ENCODE data around the gene TRPM3. TPM values are rescaled to one million over a fixed set of nuclear protein-coding genes. Genes with fewer than 3 reads are reported as not detected.

TRPM3 gene
- total RNA-seq, 3 donors from 2014 or later (not counting 1 experiment from before 2014, with no cell fraction given), result not detected

DNA sequence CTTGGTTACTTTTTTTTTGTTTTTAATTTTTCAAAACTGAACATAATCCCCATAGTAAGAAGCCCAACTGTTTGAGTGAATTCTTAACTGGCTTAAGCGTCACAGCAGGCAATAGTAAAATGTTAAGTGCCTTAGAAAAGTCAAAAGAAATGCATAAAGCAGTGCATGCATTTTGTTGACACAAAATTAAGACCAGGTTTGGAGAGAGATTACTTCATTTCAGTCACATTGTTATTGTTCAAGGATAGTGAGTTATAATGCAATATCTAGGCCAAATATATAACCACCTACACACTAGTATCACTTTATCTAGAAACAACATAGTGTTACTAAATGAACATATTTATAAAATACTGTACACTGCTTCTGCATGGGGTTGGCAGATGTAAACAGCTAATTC lies 590.1 kb downstream of the TRPM3 start:
- TF ChIP-seq, protein P1, sequence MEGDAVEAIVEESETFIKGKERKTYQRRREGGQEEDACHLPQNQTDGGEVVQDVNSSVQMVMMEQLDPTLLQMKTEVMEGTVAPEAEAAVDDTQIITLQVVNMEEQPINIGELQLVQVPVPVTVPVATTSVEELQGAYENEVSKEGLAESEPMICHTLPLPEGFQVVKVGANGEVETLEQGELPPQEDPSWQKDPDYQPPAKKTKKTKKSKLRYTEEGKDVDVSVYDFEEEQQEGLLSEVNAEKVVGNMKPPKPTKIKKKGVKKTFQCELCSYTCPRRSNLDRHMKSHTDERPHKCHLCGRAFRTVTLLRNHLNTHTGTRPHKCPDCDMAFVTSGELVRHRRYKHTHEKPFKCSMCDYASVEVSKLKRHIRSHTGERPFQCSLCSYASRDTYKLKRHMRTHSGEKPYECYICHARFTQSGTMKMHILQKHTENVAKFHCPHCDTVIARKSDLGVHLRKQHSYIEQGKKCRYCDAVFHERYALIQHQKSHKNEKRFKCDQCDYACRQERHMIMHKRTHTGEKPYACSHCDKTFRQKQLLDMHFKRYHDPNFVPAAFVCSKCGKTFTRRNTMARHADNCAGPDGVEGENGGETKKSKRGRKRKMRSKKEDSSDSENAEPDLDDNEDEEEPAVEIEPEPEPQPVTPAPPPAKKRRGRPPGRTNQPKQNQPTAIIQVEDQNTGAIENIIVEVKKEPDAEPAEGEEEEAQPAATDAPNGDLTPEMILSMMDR (IDR thresholded peaks at IDR 0.05), result no peak
- Histone ChIP-seq H3K27me3 (ENCODE audit: control insufficient read depth, insufficient read depth, low read length) (no peaks in the 10 kb centered on the region), H3K9me3 (ENCODE audit: control insufficient read depth, insufficient read depth, low read length) (no peaks in the 10 kb centered on the region), H3K4me1 (ENCODE audit: control insufficient read depth, insufficient read depth, low read length) (no peaks in the 10 kb centered on the region), H3K36me3 (ENCODE audit: control insufficient read depth, insufficient read depth, low read length) (no peaks in the 10 kb centered on the region), H3K4me3 (ENCODE audit: low read length) (no peak overlapping the region), H3K27ac (ENCODE audit: low read length) (no peak overlapping the region)
- ATAC-seq, result no peak
- H3K36me3 Mint-ChIP-seq, result no peaks in the 10 kb centered on the region
- no peak for DNase-seq
- intact Hi-C loops (cut with micrococcal nuclease), result no loop called here
- no peaks in the 10 kb centered on the region for H3K9me3 Mint-ChIP-seq
- no peak overlapping the region for H3K4me3 Mint-ChIP-seq
- H3K27ac Mint-ChIP-seq, result no peak overlapping the region
- H3K4me1 Mint-ChIP-seq, result peaks cover 6% of the 10 kb centered on the region in 2 donors
- H3K27me3 Mint-ChIP-seq (ENCODE audit: low read depth in 2 of 2), result peaks cover 0 to 2% of the 10 kb centered on the region in 2 donors
- WGBS (ENCODE audit: insufficient coverage), result 92% methylated on average over 1 of the region's 1 CpG

DNA sequence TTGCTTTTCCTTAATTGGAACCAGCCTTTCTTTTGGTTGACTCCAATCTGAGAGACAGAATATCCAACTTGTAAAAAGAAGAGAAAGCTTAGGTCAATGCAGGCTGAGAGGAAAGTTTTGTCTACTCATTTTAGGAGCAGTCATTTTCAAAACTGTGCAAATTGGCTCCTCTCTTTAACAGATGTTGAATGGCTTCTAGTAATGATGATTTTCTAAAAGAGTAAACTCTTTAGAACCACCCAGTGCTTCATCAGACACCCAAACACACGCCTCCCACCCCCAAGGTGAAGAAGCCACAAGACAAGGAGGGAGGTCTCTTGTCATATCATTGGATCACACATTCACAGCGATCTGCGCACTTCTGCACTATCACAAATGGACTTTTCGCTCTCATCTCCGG lies 590.7 kb downstream of the TRPM3 start:
- H3K36me3 Mint-ChIP-seq, result no peaks in the 10 kb centered on the region
- H3K27me3 Mint-ChIP-seq (ENCODE audit: low read depth in 2 of 2), result peaks cover 0 to 2% of the 10 kb centered on the region in 2 donors
- ATAC-seq (no peak), DNase-seq (no peak)
- H3K9me3 Mint-ChIP-seq, result no peaks in the 10 kb centered on the region
- no peak overlapping the region for H3K27ac Mint-ChIP-seq
- TF ChIP-seq, protein P1 (IDR thresholded peaks at IDR 0.05), result no peak
- Histone ChIP-seq H3K9me3 (ENCODE audit: control insufficient read depth, insufficient read depth, low read length) (no peaks in the 10 kb centered on the region), H3K4me1 (ENCODE audit: control insufficient read depth, insufficient read depth, low read length) (no peaks in the 10 kb centered on the region), H3K36me3 (ENCODE audit: control insufficient read depth, insufficient read depth, low read length) (no peaks in the 10 kb centered on the region), H3K27ac (ENCODE audit: low read length) (no peak overlapping the region), H3K4me3 (ENCODE audit: low read length) (no peak overlapping the region), H3K27me3 (ENCODE audit: control insufficient read depth, insufficient read depth, low read length) (no peaks in the 10 kb centered on the region)
- intact Hi-C loops (cut with micrococcal nuclease), result no loop called here
- WGBS (ENCODE audit: insufficient coverage), result 89% methylated on average over 5 of the region's 5 CpGs
- H3K4me3 Mint-ChIP-seq, result no peak overlapping the region
- H3K4me1 Mint-ChIP-seq, result peaks cover 6% of the 10 kb centered on the region in 2 donors

DNA sequence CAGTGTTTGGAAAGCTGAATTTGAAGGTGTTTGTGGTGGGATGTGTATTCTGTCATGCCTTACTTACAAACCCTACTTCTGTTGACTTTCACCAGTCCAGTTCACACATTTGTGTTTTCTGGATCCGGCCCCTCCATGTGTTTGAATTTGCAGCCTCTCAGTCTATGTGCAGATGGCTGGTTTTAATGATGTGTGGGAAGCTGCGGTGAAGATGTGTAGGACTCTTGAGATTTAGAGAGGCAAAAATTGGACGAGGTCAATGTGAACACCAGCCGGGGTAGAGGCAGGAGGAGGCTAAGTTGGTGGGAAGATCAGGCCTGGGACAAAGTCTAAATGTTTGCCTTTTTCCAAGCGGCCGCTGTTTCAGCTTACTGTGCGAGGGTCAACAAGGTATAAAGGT lies 591.6 kb downstream of the TRPM3 start:
- no peaks in the 10 kb centered on the region for H3K9me3 Mint-ChIP-seq
- WGBS (ENCODE audit: insufficient coverage), result 96% methylated on average over 7 of the region's 7 CpGs
- DNase-seq, result no peak
- H3K36me3 Mint-ChIP-seq, result no peaks in the 10 kb centered on the region
- H3K4me1 Mint-ChIP-seq, result peaks cover 6% of the 10 kb centered on the region in 2 donors
- intact Hi-C loops (cut with micrococcal nuclease), result no loop called here
- Histone ChIP-seq H3K36me3 (ENCODE audit: control insufficient read depth, insufficient read depth, low read length) (no peaks in the 10 kb centered on the region), H3K9me3 (ENCODE audit: control insufficient read depth, insufficient read depth, low read length) (no peaks in the 10 kb centered on the region), H3K4me3 (ENCODE audit: low read length) (no peak overlapping the region), H3K27ac (ENCODE audit: low read length) (no peak overlapping the region), H3K27me3 (ENCODE audit: control insufficient read depth, insufficient read depth, low read length) (no peaks in the 10 kb centered on the region), H3K4me1 (ENCODE audit: control insufficient read depth, insufficient read depth, low read length) (no peaks in the 10 kb centered on the region)
- H3K27ac Mint-ChIP-seq, result no peak overlapping the region
- H3K4me3 Mint-ChIP-seq, result no peak overlapping the region
- no peak for ATAC-seq
- peaks cover 0 to 2% of the 10 kb centered on the region in 2 donors for H3K27me3 Mint-ChIP-seq (ENCODE audit: low read depth in 2 of 2)
- TF ChIP-seq, protein P1 (IDR thresholded peaks at IDR 0.05), result no peak

DNA sequence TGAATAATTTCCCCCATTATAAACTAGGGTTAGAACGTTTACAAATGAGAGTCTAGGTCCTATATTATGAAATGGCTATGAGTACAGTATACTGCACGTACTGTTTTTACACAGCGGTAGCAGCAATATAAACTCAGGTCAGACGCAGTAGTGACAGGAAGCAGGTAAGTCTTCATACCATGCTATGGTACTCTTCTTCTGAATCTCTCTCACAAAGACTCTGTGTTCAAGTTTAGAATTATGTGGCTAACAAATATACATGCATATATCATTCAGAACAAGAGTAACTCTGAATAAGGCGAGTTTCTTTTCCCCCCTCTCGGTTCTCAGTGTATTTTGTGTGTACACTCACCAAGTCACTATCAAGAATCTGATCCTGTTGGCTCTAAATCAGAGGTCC lies 592.0 kb downstream of the TRPM3 start:
- peaks cover 6% of the 10 kb centered on the region in 2 donors for H3K4me1 Mint-ChIP-seq
- H3K36me3 Mint-ChIP-seq, result no peaks in the 10 kb centered on the region
- H3K4me3 Mint-ChIP-seq, result no peak overlapping the region
- no peak overlapping the region for H3K4me3 ChIP-seq (ENCODE audit: low read length)
- H3K9me3 ChIP-seq (ENCODE audit: control insufficient read depth, insufficient read depth, low read length), result no peaks in the 10 kb centered on the region
- ATAC-seq, result no peak
- H3K27me3 ChIP-seq (ENCODE audit: control insufficient read depth, insufficient read depth, low read length), result no peaks in the 10 kb centered on the region
- no peak for DNase-seq
- no peak overlapping the region for H3K27ac ChIP-seq (ENCODE audit: low read length)
- H3K27me3 Mint-ChIP-seq (ENCODE audit: low read depth in 2 of 2), result peaks cover 0 to 2% of the 10 kb centered on the region in 2 donors
- no peaks in the 10 kb centered on the region for H3K36me3 ChIP-seq (ENCODE audit: control insufficient read depth, insufficient read depth, low read length)
- no peaks in the 10 kb centered on the region for H3K9me3 Mint-ChIP-seq
- WGBS (ENCODE audit: insufficient coverage), result 94% methylated on average over 5 of the region's 6 CpGs
- TF ChIP-seq, protein P1 (IDR thresholded peaks at IDR 0.05), result no peak
- no peaks in the 10 kb centered on the region for H3K4me1 ChIP-seq (ENCODE audit: control insufficient read depth, insufficient read depth, low read length)
- H3K27ac Mint-ChIP-seq, result no peak overlapping the region
- intact Hi-C loops (cut with micrococcal nuclease), result no loop called here
